Esophagus (tissue), 2 donors: Measurements from ENCODE around the gene AANAT. TPM values are rescaled to one million over a fixed set of nuclear protein-coding genes. Genes with fewer than 3 reads are reported as not detected.

Experiments
- H3K27ac ChIP-seq, 2 donors: one replicate each; pipeline ENCODE4 v1.5.1; 2013; ENCODE audit warnings: low read depth in 2 of 2, mild to moderate bottlenecking in 2 of 2, inconsistent platforms in 1 of 2, low read length in 1 of 2, moderate library complexity in 1 of 2
- H3K27me3 ChIP-seq, 2 donors: one replicate each; pipeline ENCODE4 v1.6.1; 2013; ENCODE audit warnings: low read length in 2 of 2, control low read depth in 1 of 2, mild to moderate bottlenecking in 1 of 2; ENCODE audit not compliant: insufficient read depth in 2 of 2, control insufficient read depth in 1 of 2
- H3K36me3 ChIP-seq, 2 donors: one replicate each; pipeline ENCODE4 v1.6.1; 2013; ENCODE audit warnings: low read length in 1 of 2; ENCODE audit not compliant: control insufficient read depth in 2 of 2, insufficient read depth in 2 of 2
- H3K4me1 ChIP-seq, 2 donors: one replicate each; pipeline ENCODE4 v1.6.1; 2013; ENCODE audit warnings: low read length in 1 of 2; ENCODE audit not compliant: control insufficient read depth in 2 of 2, insufficient read depth in 2 of 2
- H3K4me3 ChIP-seq, 2 donors: one replicate each; pipeline ENCODE4 v1.5.1; 2013; ENCODE audit warnings: low read length in 2 of 2, mild to moderate bottlenecking in 2 of 2, low read depth in 1 of 2, moderate library complexity in 1 of 2
- H3K9me3 ChIP-seq, 2 donors: one replicate each; pipeline ENCODE4 v1.6.1; 2013; ENCODE audit warnings: mild to moderate bottlenecking in 2 of 2, low read depth in 1 of 2, low read length in 1 of 2, moderate library complexity in 1 of 2; ENCODE audit not compliant: control insufficient read depth in 2 of 2, insufficient read depth in 1 of 2
- WGBS, 2 donors: extraction: QIAGEN DNeasy Blood & Tissue Kit; methylation state at CpG; one replicate each; pipeline ENCODE4 v1.1.7; 2013; 5-methylcytosine and 5-hydroxymethylcytosine counted together
- polyA plus RNA-seq, 2 donors: library from polyadenylated mRNA; stranded (reverse); fragments of 200-250 nt; gene quantifications; one replicate each; pipeline ENCODE4 v1.2.3, GENCODE V29; 2013
- donor health status: healthy with polysubstance abuse.
- donor health status: Bipolar disorder and iron deficiency.

The AANAT gene
- polyA plus RNA-seq, 2 donors: not detected

DNA sequence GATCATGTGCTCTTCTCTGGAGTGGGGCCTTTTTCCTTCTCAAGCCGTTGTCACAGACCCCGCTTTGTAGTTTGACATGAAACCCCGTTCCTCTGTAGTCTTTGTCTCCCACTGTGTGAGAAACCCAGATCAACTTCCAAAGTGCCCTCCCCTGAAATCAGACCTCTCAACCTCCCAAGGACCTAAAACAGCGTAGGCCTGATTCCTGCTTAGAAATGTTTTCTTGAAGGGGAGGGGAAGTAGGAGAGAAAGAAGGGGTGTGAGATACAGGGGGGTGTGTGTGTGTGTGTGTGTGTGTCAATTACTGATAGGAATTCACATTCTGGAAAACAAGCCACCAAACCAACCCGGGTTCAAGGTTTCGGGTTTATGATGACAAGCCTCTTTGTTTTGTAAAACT lies 15.9 kb upstream of the AANAT start:
- Histone ChIP-seq H3K36me3 (no peaks in the 10 kb centered on the region), H3K4me3 (peak overlapping the region in 1 of 2 donors; percentile 86), H3K9me3 (no peaks in the 10 kb centered on the region), H3K4me1 (peaks cover 4% of the 10 kb centered on the region in 2 donors), H3K27me3 (no peaks in the 10 kb centered on the region), H3K27ac (no peak overlapping the region)
- 64 to 81% methylated on average over 6 of the region's 6 CpGs for WGBS, 2 donors

DNA sequence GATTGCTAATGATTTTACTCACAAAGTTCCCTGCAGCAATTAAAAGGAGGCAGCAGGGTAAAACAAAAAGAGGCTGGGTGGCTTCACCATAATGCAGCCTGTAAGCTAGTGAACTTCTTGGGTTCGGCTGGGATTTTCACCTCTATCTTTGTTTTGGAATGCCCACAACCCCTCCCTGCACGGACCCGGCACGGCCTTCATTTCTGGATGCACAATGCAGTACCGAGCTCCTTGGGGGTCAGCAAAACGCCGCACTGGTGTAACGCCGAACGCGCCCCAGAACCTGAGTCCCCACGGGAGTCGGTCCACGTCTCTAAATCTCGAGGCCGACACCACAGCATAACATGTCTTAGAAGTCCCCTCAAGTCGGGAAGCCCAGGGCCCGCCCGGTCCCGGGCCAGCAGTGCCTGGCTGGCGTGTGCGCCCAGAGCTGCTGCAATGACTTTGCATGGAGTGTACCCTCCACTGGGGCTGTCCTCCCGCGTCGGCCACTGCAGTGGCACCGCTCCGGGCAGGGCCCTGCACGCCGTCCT lies 15.2 kb upstream of the AANAT start:
- Histone ChIP-seq H3K36me3 (no peaks in the 10 kb centered on the region), H3K27ac (peak overlapping the region in 1 of 2 donors; percentile 79), H3K4me3 (peak overlapping the region; percentile 86 to 91), H3K9me3 (no peaks in the 10 kb centered on the region), H3K4me1 (peaks cover 0 to 4% of the 10 kb centered on the region in 2 donors), H3K27me3 (no peaks in the 10 kb centered on the region)
- 2% methylated on average over 29 of the region's 29 CpGs for WGBS, 2 donors

DNA sequence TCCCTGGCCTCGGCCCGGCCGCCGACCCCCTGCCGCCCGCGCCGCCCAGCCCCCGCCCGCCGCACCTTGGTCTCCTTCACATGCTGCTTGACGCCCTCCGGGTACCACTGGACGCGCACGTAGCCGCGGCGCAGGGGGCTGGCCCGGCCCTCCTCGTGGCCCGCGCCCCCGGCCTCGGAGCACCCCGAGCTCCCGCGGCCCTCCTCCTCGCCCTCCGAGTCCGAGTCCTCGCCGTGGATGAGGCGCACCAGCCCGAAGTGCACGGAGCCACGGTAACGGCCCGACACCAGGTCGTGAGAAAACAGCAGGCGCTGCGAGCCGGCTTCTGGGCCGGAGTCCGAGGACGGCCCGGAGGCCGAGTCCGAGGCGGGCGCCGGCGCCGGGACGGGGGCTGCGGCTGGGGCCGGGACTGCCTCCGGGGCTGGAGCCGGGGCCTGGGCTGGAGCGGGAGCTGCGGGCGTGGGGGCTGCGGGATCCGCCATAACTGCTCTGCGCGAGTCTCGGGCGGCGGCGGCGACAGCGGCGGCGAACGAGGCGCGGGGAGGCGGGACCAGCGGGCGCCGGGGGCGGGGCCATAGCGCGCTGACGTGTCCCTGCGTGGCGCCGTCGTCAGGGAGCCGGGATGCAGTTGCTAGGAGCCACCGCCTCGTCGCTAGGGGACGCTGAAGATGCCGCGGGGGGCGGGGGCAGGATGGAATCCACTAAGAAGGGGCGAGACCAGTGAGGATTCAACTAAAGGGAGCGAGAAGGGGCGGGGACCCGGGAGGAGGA lies 14.6 kb upstream of the AANAT start, which contains the start of gene UBE2O:
Gene UBE2O, minus strand, starts transcription at position 493 of the 771 bp plus-strand sequence. Its CDS starts 11 bp downstream, at position 482.
- H3K27ac ChIP-seq: peak within 1 kb of the TSS; percentile 14 to 79
- peak within 1 kb of the TSS; percentile 86 to 91 for H3K4me3 ChIP-seq
- 1% methylated on average over 87 to 101 of the region's 101 CpGs for WGBS, 2 donors

DNA sequence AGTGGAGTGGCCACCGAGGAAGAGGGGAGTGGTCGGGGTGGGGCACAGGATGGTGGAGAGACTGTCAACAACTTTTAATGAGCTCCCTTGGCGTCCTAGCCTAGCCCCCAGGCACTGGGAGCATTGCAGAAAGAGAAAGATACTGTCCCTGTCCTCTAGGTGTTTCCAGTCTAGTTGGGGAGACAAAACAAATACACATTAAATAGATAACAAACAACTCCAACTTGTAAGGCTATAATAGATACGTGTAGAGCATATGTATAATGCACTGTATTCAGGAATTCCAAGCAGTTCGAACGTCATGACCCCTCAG lies 14.0 kb upstream of the AANAT start:
- H3K27ac ChIP-seq: no peak overlapping the region

More for the DNA sequence above, 14.6 kb upstream of the AANAT start, which contains the start of gene UBE2O:
- no peaks in the 10 kb centered on the region for H3K36me3 ChIP-seq
- peaks cover 0 to 4% of the 10 kb centered on the region in 2 donors for H3K4me1 ChIP-seq
- H3K9me3 ChIP-seq: no peaks in the 10 kb centered on the region
- H3K27me3 ChIP-seq: no peaks in the 10 kb centered on the region

DNA sequence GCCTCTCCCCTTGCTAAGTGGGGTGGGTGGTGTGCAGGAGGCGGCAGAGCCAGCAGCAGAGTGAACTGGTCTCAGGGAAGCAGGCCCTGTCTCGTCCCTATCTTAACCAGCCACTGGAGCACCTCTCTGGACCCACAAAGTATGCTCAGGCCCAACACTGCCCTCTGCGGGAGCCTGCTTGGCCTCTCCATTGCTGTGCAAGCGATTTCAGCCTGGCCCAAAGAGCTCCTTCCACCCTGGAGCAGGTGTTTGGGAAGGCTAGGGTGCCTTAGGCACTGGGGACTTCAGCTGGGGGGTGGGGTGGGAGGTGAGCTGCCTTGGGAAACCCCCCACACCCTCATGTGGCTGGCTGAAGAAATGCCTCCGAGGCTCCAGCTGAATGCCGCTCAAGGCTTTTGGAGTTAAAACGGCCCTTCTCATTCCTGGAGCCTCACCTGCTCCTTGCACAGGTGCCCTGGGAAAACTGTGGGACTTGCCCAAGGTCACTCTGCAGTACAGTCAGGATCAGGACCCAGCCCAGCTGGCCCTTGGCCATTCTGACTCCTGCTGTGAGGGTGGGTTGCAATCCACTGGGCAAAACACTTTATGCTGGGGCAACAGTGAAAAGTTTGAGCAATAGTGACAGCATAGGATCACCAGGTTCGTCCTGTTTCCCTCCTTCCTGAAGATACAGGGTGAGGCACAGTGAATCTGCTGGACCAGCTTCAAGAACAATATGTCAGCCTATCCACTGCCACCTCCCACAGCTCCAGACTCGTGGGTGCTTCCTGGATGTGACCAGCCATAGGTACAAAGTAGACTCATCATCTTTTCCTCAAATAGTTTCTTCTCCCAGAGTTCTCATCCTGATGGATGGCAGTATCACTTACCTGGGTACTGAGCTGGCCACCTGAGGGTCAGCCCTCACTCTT lies 8.6 kb upstream of the AANAT start:
- Histone ChIP-seq H3K4me3 (no peak overlapping the region), H3K4me1 (no peaks in the 10 kb centered on the region), H3K9me3 (no peaks in the 10 kb centered on the region), H3K27ac (peak overlapping the region in 1 of 2 donors; percentile 24), H3K27me3 (no peaks in the 10 kb centered on the region), H3K36me3 (no peaks in the 10 kb centered on the region)
- 40 to 49% methylated on average over 9 of the region's 9 CpGs for WGBS, 2 donors

More for the DNA sequence above, 14.0 kb upstream of the AANAT start:
- H3K36me3 ChIP-seq: no peaks in the 10 kb centered on the region
- H3K4me1 ChIP-seq: peaks cover 0 to 4% of the 10 kb centered on the region in 2 donors
- H3K4me3 ChIP-seq: no peak overlapping the region
- H3K27me3 ChIP-seq: no peaks in the 10 kb centered on the region
- WGBS, 2 donors: 21 to 28% methylated on average over 6 of the region's 6 CpGs
- no peaks in the 10 kb centered on the region for H3K9me3 ChIP-seq

DNA sequence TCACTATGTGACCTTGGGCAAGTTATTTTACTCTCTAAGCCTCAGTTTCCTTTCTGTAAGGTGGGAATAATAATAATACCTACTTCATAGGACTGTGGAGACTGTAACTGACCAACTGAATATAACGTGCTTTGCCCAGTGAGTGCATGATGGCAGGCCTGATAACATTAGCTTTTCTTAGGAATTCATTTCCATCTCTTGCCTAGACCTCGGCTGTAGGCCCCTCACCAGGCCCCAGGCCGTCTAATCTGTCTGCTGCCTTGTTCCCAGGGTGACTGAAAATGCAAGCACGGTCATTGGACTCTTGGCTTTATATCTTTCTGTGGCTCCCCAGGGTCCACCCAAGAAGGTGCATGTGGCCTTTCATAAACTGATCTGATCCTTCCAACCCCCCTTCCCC lies 7.7 kb upstream of the AANAT start:
- Histone ChIP-seq H3K9me3 (no peaks in the 10 kb centered on the region), H3K4me3 (no peak overlapping the region), H3K27ac (no peak overlapping the region), H3K4me1 (no peaks in the 10 kb centered on the region), H3K27me3 (no peaks in the 10 kb centered on the region), H3K36me3 (no peaks in the 10 kb centered on the region)
- WGBS, 2 donors: 79 to 81% methylated on average over 4 of the region's 4 CpGs

DNA sequence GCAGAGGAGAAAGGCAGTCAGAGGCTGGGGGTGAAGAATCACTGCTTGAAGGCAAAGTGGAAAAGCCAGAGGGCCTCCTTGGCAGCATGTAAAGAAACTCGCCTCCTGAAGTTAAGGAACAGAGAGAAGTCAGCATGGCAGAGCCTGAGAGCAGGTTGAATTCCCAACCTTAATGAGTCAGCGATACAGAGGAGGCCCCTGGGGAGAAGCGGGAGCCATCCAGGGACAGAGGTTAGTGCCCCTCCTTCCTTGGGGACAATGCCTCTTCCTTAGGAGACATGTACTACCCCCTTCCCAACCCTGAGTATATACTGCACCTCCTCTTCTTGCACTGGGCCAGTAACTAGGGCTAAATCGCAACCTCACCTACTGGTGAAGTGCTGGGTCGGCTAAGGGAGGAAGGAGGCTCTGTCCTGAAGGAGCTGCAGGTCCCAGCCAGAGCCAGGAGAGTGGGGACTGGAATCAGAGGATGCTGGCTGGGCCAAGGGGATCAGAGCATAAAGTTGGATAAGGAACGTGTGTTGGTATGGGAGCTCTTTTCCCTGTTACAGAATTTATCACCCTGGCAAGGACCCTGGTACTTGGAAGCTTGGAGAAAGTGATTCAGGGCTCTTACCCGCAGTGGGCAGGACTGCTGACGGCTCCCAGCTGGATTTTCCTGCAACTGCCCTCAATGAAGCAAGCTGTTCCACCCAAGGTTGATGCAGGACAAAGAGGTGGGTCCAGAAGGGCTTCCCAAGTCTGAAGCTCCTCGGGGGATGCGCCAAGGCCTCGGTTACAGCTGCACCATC lies 5.4 kb upstream of the AANAT start:
- WGBS, 2 donors: 83 to 90% methylated on average over 11 of the region's 11 CpGs
- H3K27ac ChIP-seq: no peak overlapping the region

DNA sequence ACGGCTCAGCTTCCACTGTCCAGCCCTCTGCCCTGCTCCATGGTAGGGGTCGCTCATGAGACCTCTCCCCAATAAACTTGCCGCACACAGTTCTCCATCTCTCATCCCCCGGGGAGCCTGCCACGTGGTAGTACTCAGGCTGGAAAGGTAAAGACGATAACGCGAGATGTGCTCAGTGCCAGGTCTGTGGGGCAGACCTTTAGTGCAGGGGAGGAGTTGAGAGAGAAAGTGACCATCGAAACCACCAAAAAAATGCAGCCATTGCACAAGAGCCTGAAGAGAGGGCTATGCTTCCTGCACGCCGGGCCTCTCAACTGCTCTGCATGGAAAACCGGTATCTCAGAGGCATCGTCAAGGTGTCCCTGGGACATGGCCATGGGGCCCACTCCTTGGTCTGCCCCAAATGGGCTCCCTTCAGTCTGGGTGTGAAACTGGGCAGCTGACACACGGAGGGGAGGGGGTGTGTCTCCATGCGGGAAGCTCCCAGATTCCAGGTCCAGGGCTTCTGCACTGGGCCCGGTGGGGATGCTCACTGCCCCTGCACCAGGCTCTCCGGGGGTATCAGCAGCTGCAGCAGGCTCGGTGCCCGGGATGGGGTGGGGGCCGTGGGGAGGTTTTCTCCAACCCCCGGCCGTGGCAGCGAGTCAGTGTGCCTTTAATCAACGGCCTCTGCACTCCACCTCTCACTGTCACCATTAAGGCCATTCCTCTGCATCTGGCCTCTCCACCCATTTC lies 4.7 kb upstream of the AANAT start:
- peaks cover 0 to 2% of the 10 kb centered on the region in 2 donors for H3K4me1 ChIP-seq
- no peak overlapping the region for H3K27ac ChIP-seq
- H3K36me3 ChIP-seq: no peaks in the 10 kb centered on the region
- WGBS, 2 donors: 82 to 87% methylated on average over 24 of the region's 24 CpGs
- H3K9me3 ChIP-seq: no peaks in the 10 kb centered on the region
- H3K4me3 ChIP-seq: no peak overlapping the region
- no peaks in the 10 kb centered on the region for H3K27me3 ChIP-seq

More for the DNA sequence above, 5.4 kb upstream of the AANAT start:
- Histone ChIP-seq H3K4me1 (peaks cover 0 to 2% of the 10 kb centered on the region in 2 donors), H3K27me3 (no peaks in the 10 kb centered on the region), H3K4me3 (no peak overlapping the region), H3K36me3 (no peaks in the 10 kb centered on the region), H3K9me3 (no peaks in the 10 kb centered on the region)
